IMR-90 (cell line): Measurements from ENCODE around the gene HERC4. TPM values are rescaled to one million over a fixed set of nuclear protein-coding genes. Genes with fewer than 3 reads are reported as not detected.

Experiments
- ATAC-seq: fragments of 200-7000 bp; cut with Tn5 transposase; 2 replicates; pipeline ENCODE4 v1.9.1; 2020; ENCODE audit warnings: low read depth, mild to moderate bottlenecking, moderate library complexity
- BruUV-seq: library from RNA; stranded (reverse); fragments of 400-500 nt; replicated peaks from 2 replicates; lab custom pipeline; 2021; lab: Mats Ljungman, UMichigan
- CTCF ChIA-PET: fragments of 300-600 bp; formaldehyde crosslinking; extraction: SDS; loops from one replicate; lab custom pipeline; 2021; ENCODE audit warnings: antibody characterized with exemption; lab: Yijun Ruan, JAX
- POLR2A ChIA-PET: fragments of 300-600 bp; sonication (Branson Sonifier 250); formaldehyde crosslinking; loops from one replicate; lab custom pipeline; 2022; ENCODE audit warnings: antibody characterized with exemption; ENCODE audit not compliant: unreplicated experiment; lab: Charles Lee
- DNase-seq: peaks from one replicate; pipeline ENCODE4 v3.0.0; 2013
- H2AFZ ChIP-seq: replicated peaks from 2 replicates; pipeline ENCODE3; 2013; ENCODE audit warnings: low read length, mild to moderate bottlenecking; ENCODE audit not compliant: poor library complexity
- H2AK5ac ChIP-seq: 2 replicates; pipeline ENCODE4 v1.6.1; 2013; ENCODE audit warnings: low read depth, low read length, inconsistent platforms
- H2AK9ac ChIP-seq: replicated peaks from 2 replicates; pipeline ENCODE3; 2013; ENCODE audit warnings: mild to moderate bottlenecking, low read depth, low read length, moderate library complexity; ENCODE audit not compliant: poor library complexity
- H2BK120ac ChIP-seq: 2 replicates; pipeline ENCODE4 v1.6.1; 2013; ENCODE audit warnings: low read depth, low read length, inconsistent platforms
- H2BK15ac ChIP-seq: 3 replicates; pipeline ENCODE4 v1.6.1; 2013; ENCODE audit warnings: low read depth, low read length, inconsistent platforms
- H2BK20ac ChIP-seq: 2 replicates; pipeline ENCODE4 v1.6.1; 2013; ENCODE audit warnings: low read depth, mild to moderate bottlenecking, inconsistent platforms, low read length, moderate library complexity
- H2BK5ac ChIP-seq: 2 replicates; pipeline ENCODE4 v1.6.1; 2013; ENCODE audit warnings: mild to moderate bottlenecking, low read depth, low read length, inconsistent platforms; ENCODE audit not compliant: poor library complexity, severe bottlenecking
- H3K14ac ChIP-seq: replicated peaks from 2 replicates; pipeline ENCODE4 v1.6.1; 2013; ENCODE audit warnings: low read depth, low read length, inconsistent platforms
- H3K18ac ChIP-seq: 2 replicates; pipeline ENCODE4 v1.6.1; 2013; ENCODE audit warnings: low read depth, low read length, control low read depth
- H3K23ac ChIP-seq: 2 replicates; pipeline ENCODE4 v1.6.1; 2013; ENCODE audit warnings: low read depth, low read length, inconsistent platforms
- H3K27ac ChIP-seq: 2 replicates; pipeline ENCODE4 v1.5.1; 2013; ENCODE audit warnings: mild to moderate bottlenecking, control low read depth, low read length; ENCODE audit not compliant: insufficient read depth
- H3K27me3 ChIP-seq: 2 replicates; pipeline ENCODE4 v1.6.1; 2013; ENCODE audit warnings: low read length; ENCODE audit not compliant: control insufficient read depth, insufficient read depth
- H3K36me3 ChIP-seq: 2 replicates; pipeline ENCODE4 v1.6.1; 2013; ENCODE audit warnings: low read length, mixed read lengths; ENCODE audit not compliant: control insufficient read depth, insufficient read depth
- H3K4ac ChIP-seq: 2 replicates; pipeline ENCODE4 v1.6.1; 2013; ENCODE audit warnings: low read depth, low read length, inconsistent platforms
- H3K4me1 ChIP-seq: 2 replicates; pipeline ENCODE4 v1.6.1; 2013; ENCODE audit warnings: low read length, mixed read lengths; ENCODE audit not compliant: control insufficient read depth, insufficient read depth
- H3K4me2 ChIP-seq: 2 replicates; pipeline ENCODE4 v1.6.1; 2013; ENCODE audit warnings: low read depth, mild to moderate bottlenecking, control low read depth, low read length, moderate library complexity
- H3K4me3 ChIP-seq: 2 replicates; pipeline ENCODE4 v1.5.1; 2013; ENCODE audit warnings: low read depth, mild to moderate bottlenecking, control low read depth, low read length, moderate library complexity; ENCODE audit not compliant: insufficient read depth
- H3K56ac ChIP-seq: 2 replicates; pipeline ENCODE4 v1.6.1; 2013; ENCODE audit warnings: low read length, inconsistent platforms; ENCODE audit not compliant: insufficient read depth; ENCODE audit errors: extremely low read depth
- H3K79me1 ChIP-seq, 2 experiments: 2 replicates each; pipeline ENCODE4 v1.6.1; 2013; ENCODE audit warnings: low read length in 2 of 2, inconsistent platforms in 1 of 2, low read depth in 1 of 2
- H3K9ac ChIP-seq: 2 replicates; pipeline ENCODE4 v1.6.1; 2013; ENCODE audit warnings: low read depth, low read length, control low read depth
- H3K9me1 ChIP-seq: 2 replicates; pipeline ENCODE4 v1.6.1; 2013; ENCODE audit warnings: low read length, inconsistent platforms; ENCODE audit not compliant: insufficient read depth
- H3K9me3 ChIP-seq: 2 replicates; pipeline ENCODE4 v1.6.1; 2013; ENCODE audit warnings: low read length; ENCODE audit not compliant: control insufficient read depth, insufficient read depth
- H4K20me1 ChIP-seq: 2 replicates; pipeline ENCODE4 v1.6.1; 2013; ENCODE audit warnings: low read length, inconsistent platforms; ENCODE audit not compliant: insufficient read depth
- H4K5ac ChIP-seq: 2 replicates; pipeline ENCODE4 v1.6.1; 2013; ENCODE audit warnings: mild to moderate bottlenecking, low read depth, low read length, control low read depth
- H4K8ac ChIP-seq, 2 experiments: 2 replicates each; pipeline ENCODE4 v1.6.1; 2013; ENCODE audit warnings: low read depth in 2 of 2, low read length in 2 of 2, control low read depth in 1 of 2, inconsistent platforms in 1 of 2
- H4K91ac ChIP-seq: 2 replicates; pipeline ENCODE4 v1.6.1; 2013; ENCODE audit warnings: low read depth, low read length, inconsistent platforms; ENCODE audit not compliant: insufficient read depth
- POLR2A ChIP-seq: IDR thresholded peaks from 2 replicates; pipeline ENCODE4 v1.6.1; 2012; ENCODE audit warnings: mild to moderate bottlenecking, low read depth, low read length
- WGBS, 2 experiments: methylation state at CpG; one replicate each; pipeline versions ENCODE4 v1.1.5 to v1.1.7; 2013; ENCODE audit warnings: missing lambda C conversion rate in 2 of 2; ENCODE audit not compliant: insufficient read length in 1 of 2; ENCODE audit errors: extremely low coverage in 2 of 2; 5-methylcytosine and 5-hydroxymethylcytosine counted together
- dilution Hi-C: fragments of 300-500 bp; cut with HindIII; formaldehyde crosslinking; loops from one replicate; pipeline ENCODE4 v1.14.3; 2018; ENCODE audit warnings: low sequenced_read_pairs; ENCODE audit not compliant: unreplicated experiment
- in situ Hi-C: fragments of 300-500 bp; cut with MboI; formaldehyde crosslinking; loops from 3 replicates; pipeline ENCODE4 v1.14.3; 2019; ENCODE audit warnings: low sequenced_read_pairs, inconsistent platforms, mixed read lengths
- intact Hi-C: fragments of 100-400 bp; cut with micrococcal nuclease; formaldehyde crosslinking; loops from 2 replicates; pipeline ENCODE4 v1.10.0; 2022
- polyA plus RNA-seq, 3 experiments: library from polyadenylated mRNA; depleted of rRNA; stranded (reverse); fragments of >200 nt; gene quantifications; 2 replicates each; pipeline ENCODE4 v1.2.3, GENCODE V29; 2012; ENCODE audit warnings: low replicate concordance in 1 of 3
- total RNA-seq: library from RNA; depleted of rRNA; stranded (reverse); fragments of >200 nt; gene quantifications from 2 replicates; pipeline ENCODE4 v1.2.3, GENCODE V29; 2012

Gene HERC4
- total and polyA plus RNA-seq, 2 of the 4 experiments (the other 2 are of a cell fraction): 66.6 to 92.8 TPM

- Histone ChIP-seq H3K23ac (no peak overlapping the region), H2BK20ac (no peak overlapping the region), H3K4me1 (no peaks in the 10 kb centered on the region), H4K8ac (no peak overlapping the region), H3K27me3 (no peaks in the 10 kb centered on the region), H2BK5ac (no peak overlapping the region), H3K18ac (no peak overlapping the region), H4K5ac (no peak overlapping the region), H3K14ac (no peak overlapping the region), H3K4ac (no peak overlapping the region), H3K4me2 (no peak overlapping the region), H2AFZ (no peak overlapping the region), H3K27ac (no peak overlapping the region), H2BK120ac (no peak overlapping the region), H3K9me3 (no peaks in the 10 kb centered on the region), H2BK15ac (no peak overlapping the region), H2AK5ac (no peak overlapping the region), H3K9me1 (no peaks in the 10 kb centered on the region), H4K91ac (no peak overlapping the region), H3K56ac (no peak overlapping the region), H3K4me3 (no peak overlapping the region), H4K20me1 (no peaks in the 10 kb centered on the region), H3K79me1 (peaks cover 14 to 19% of the 10 kb centered on the region in 2 experiments; a peak in 2 of 4 replicates), H3K36me3 (peaks cover 15% of the 10 kb centered on the region), H2AK9ac (no peak overlapping the region), H3K9ac (no peak overlapping the region)
- BruUV-seq: no TSS peak
- ChIA-PET POLR2A (no interaction called here), CTCF (no interaction called here)
- DNase-seq (no peak), ATAC-seq (no peak)
- dilution Hi-C loops (no loop called here), intact Hi-C loops (no loop called here), in situ Hi-C loops (no loop called here)
- no CpG with 5 or more reads among the region's 2 CpGs for WGBS, 2 experiments
- no peak for TF ChIP-seq POLR2A
Observed at GRCh38 chr10:67917169-67917568, 157.9 kb downstream of the HERC4 start.
